Activated CD4-positive, alpha-beta memory T cell treated with anti-CD3 and anti-CD28 coated beads for 36 hours (primary cell): Measurements from ENCODE around the gene C5AR2. TPM values are rescaled to one million over a fixed set of nuclear protein-coding genes. Genes with fewer than 3 reads are reported as not detected.

Experiments used
- CTCF ChIA-PET: fragments of 350-600 bp; sonication (Branson Sonifier 250); formaldehyde crosslinking; loops from one replicate; lab custom pipeline; 2021; ENCODE audit warnings: antibody characterized with exemption, inconsistent platforms; lab: Charles Lee
- POLR2A ChIA-PET: fragments of 350-600 bp; sonication (Branson Sonifier 250); formaldehyde crosslinking; loops from one replicate; lab custom pipeline; 2021; ENCODE audit warnings: antibody characterized with exemption; lab: Charles Lee
- DNase-seq: peaks from one replicate; pipeline ENCODE4 v3.0.0-alpha.2; 2020
- H3K27ac Mint-ChIP-seq: one replicate; pipeline ENCODE4 v1.8.0; 2021; ENCODE audit warnings: mixed read lengths
- H3K27me3 Mint-ChIP-seq: one replicate; pipeline ENCODE4 v1.8.0; 2021; ENCODE audit warnings: mixed read lengths
- H3K36me3 Mint-ChIP-seq: one replicate; pipeline ENCODE4 v1.8.0; 2021; ENCODE audit warnings: mixed read lengths
- H3K4me1 Mint-ChIP-seq: one replicate; pipeline ENCODE4 v1.8.0; 2021; ENCODE audit warnings: low read depth, mixed read lengths
- H3K4me3 Mint-ChIP-seq: one replicate; pipeline ENCODE4 v1.8.0; 2021; ENCODE audit warnings: mild to moderate bottlenecking, mixed read lengths
- H3K9me3 Mint-ChIP-seq: one replicate; pipeline ENCODE4 v1.8.0; 2021; ENCODE audit warnings: mixed read lengths
- intact Hi-C: fragments of 100-400 bp; cut with micrococcal nuclease; formaldehyde crosslinking; loops from one replicate; pipeline ENCODE4 v1.15.1; 2023
- total RNA-seq, 2 experiments: library from RNA; stranded (reverse); gene quantifications; one replicate each; pipeline ENCODE4 v1.2.3, GENCODE V29; 2021

Gene C5AR2
- total RNA-seq, 2 experiments from 2014 or later, result 0.05 to 0.07 TPM

DNA sequence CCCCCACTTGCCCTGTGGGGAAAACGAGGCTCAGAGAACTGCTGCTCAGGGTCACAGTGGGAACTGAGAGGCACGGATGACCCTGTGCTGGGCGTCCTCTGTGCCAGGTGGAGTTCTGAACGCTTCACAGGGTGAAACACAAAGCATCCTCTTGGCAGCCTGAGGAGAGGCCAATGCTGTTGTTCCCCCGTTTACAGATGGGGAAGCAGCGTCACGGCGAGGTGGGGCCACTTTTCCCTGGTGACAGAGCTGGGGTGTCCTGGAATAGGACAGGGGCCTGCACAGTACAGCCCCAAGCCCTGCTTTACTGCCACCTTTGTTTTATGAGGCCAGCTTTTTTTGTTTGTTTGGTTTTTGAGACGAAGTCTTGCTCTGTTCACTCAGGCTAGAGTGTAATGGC, 39.3 kb downstream of the C5AR2 start:
- peaks cover 21% of the 10 kb centered on the region for H3K36me3 Mint-ChIP-seq
- H3K9me3 Mint-ChIP-seq, result no peaks in the 10 kb centered on the region
- no peak for DNase-seq
- H3K27ac Mint-ChIP-seq, result no peak overlapping the region
- CTCF ChIA-PET, result interaction anchor here (0.6 to 1.7 kb wide), 2 partner anchors 12 to 20 kb away, joined by 3 to 6 read pairs; no protein-coding TSS in a partner anchor
- intact Hi-C loops, result no loop called here
- no peaks in the 10 kb centered on the region for H3K27me3 Mint-ChIP-seq
- no peaks in the 10 kb centered on the region for H3K4me1 Mint-ChIP-seq
- no peak overlapping the region for H3K4me3 Mint-ChIP-seq
- POLR2A ChIA-PET, result no interaction called here

- no peak for DNase-seq
- no peak overlapping the region for H3K27ac Mint-ChIP-seq
- no peaks in the 10 kb centered on the region for H3K27me3 Mint-ChIP-seq
- peaks cover 23% of the 10 kb centered on the region for H3K36me3 Mint-ChIP-seq
- no peaks in the 10 kb centered on the region for H3K4me1 Mint-ChIP-seq
- POLR2A ChIA-PET, result no interaction called here
- H3K4me3 Mint-ChIP-seq, result no peak overlapping the region
- intact Hi-C loops, result no loop called here
- CTCF ChIA-PET, result no interaction called here
- H3K9me3 Mint-ChIP-seq, result no peaks in the 10 kb centered on the region
Observed at GRCh38 chr19:47372603-47373002, 40.6 kb downstream of the C5AR2 start.

- Mint-ChIP-seq H3K9me3 (no peaks in the 10 kb centered on the region), H3K4me3 (no peak overlapping the region), H3K27me3 (no peaks in the 10 kb centered on the region), H3K27ac (no peak overlapping the region), H3K36me3 (peaks cover 23% of the 10 kb centered on the region), H3K4me1 (no peaks in the 10 kb centered on the region)
- ChIA-PET CTCF (interaction anchor here (0.7 to 1.0 kb wide), 3 partner anchors 25 to 77 kb away, joined by 3 to 5 read pairs (median 3); partner anchors contain the start of gene DHX34), POLR2A (no interaction called here)
- DNase-seq, result no peak
- intact Hi-C loops, result no loop called here
Observed at GRCh38 chr19:47373246-47374240, 41.6 kb downstream of the C5AR2 start.

DNA sequence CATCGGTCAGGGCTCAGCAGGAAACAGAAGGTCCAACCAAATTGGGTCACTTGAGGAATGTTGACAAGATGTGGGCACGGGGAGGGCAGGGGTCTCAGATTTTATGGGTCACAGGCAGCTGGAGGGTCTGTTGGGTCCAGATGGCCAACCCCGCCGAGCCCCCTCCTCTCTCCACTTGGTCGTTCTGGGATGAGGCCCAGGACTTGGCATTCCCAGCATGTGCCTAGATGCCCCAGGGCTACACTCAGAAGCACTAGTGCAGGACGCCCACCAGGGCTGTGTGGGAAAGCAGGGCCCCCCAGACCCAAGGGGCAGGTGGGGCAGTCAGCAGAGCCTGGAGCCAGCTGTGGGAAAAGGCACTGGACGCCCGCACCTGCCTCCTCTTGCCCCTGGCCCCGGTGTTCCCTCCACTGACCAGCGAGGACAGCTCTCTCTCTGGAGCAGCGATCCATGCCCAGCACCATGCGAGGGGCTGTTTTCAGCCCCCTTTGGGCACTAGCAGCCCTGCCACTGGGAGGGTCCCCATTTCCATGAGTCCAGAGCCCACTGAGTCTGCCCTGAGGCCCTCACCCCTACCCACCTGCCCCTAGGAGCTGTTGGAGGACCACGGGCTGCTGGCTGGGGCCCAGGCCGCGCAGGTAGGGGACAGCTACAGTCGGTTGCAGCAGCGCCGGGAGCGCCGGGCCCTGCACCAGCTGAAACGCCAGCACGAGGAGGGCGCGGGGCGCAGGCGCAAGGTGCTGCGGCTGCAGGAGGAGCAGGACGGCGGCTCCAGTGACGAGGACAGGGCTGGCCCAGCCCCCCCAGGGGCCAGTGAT, 43.1 kb downstream of the C5AR2 start:
- Mint-ChIP-seq H3K9me3 (no peaks in the 10 kb centered on the region), H3K27ac (no peak overlapping the region), H3K4me3 (no peak overlapping the region), H3K4me1 (no peaks in the 10 kb centered on the region), H3K36me3 (peaks cover 25% of the 10 kb centered on the region), H3K27me3 (no peaks in the 10 kb centered on the region)
- ChIA-PET CTCF (interaction anchor here (0.6 kb wide), 1 partner anchor 261 kb away, joined by 3 read pairs; the partner anchor contains the start of gene ZC3H4), POLR2A (interaction anchor here (0.7 kb wide), 1 partner anchor 38 kb away, joined by 4 read pairs; no protein-coding TSS in a partner anchor)
- intact Hi-C loops, result no loop called here
- DNase-seq, result no peak

DNA sequence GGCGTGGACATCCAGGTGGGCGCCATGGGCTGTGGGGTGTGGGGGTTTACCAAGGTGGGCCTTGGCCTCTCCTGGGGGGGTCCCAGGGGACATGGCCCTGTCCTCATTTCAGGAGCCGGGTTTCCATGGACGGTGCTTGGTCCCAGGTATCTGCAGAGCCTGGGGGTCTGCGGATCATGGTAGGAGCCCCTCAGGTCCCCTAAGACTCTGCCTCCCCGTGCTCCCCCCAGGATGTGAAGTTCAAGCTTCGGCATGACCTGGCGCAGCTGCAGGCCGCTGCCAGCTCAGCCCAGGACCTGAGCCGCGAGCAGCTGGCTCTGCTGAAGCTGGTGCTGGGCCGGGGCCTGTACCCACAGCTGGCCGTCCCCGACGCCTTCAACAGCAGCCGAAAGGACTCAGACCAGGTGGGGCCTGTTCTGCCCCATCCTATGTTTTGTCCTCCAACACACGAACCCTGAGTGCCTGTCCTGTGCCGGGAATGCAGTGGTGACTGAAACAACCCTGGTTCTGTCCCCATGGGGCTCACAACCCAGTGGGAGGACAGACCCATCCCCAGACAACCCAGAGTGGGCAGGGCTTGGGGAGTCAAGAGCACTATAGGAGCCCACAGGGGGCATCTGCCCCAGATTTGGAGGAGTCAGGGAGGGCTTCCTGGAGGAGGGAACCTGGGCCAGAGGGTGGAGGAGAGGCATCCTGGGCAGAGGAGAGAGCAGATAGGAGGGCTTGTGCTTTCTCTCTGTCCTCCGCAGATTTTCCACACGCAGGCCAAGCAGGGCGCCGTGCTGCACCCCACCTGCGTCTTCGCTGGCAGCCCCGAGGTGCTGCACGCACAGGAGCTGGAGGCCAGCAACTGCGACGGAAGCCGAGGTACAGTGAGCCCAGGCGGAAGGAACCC, 44.0 kb downstream of the C5AR2 start:
- H3K27me3 Mint-ChIP-seq, result no peaks in the 10 kb centered on the region
- POLR2A ChIA-PET, result no interaction called here
- H3K36me3 Mint-ChIP-seq, result peaks cover 25% of the 10 kb centered on the region
- CTCF ChIA-PET, result interaction anchor here (0.6 kb wide), 1 partner anchor 262 kb away, joined by 3 read pairs; the partner anchor contains the start of gene ZC3H4
- no peak overlapping the region for H3K4me3 Mint-ChIP-seq
- no peak for DNase-seq
- intact Hi-C loops, result no loop called here
- no peak overlapping the region for H3K27ac Mint-ChIP-seq
- no peaks in the 10 kb centered on the region for H3K4me1 Mint-ChIP-seq
- no peaks in the 10 kb centered on the region for H3K9me3 Mint-ChIP-seq

- DNase-seq, result no peak
- H3K27me3 Mint-ChIP-seq, result no peaks in the 10 kb centered on the region
- intact Hi-C loops, result no loop called here
- H3K9me3 Mint-ChIP-seq, result no peaks in the 10 kb centered on the region
- ChIA-PET CTCF (no interaction called here), POLR2A (no interaction called here)
- H3K4me1 Mint-ChIP-seq, result peaks cover 7% of the 10 kb centered on the region
- no peak overlapping the region for H3K27ac Mint-ChIP-seq
- H3K4me3 Mint-ChIP-seq, result no peak overlapping the region
- H3K36me3 Mint-ChIP-seq, result peaks cover 29% of the 10 kb centered on the region
Observed at GRCh38 chr19:47376589-47377144, 44.7 kb downstream of the C5AR2 start.

DNA sequence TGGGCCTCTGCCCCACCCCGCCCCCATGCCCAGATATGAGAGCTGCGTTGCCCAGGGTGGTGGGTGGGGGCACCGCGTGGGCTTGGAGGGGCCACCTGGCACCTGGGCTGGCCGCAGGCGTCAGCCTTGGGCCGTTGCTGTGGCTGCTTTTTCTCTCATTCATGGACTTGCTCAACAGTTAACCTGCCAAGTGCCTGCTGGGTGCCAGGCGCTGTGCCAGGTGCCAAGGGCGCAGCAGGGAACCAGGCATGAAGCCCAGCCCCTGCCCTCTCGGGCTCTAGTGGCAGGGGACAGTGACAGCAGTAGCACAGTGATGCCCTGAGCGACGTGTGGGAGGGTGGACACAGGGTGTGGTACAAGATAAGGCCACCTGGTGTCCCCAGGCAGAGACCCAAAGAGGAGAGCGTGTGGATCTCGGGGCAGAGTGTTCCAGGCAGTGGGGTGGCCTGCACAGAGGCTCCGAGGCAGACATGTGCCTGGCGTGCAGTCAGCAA, 45.3 kb downstream of the C5AR2 start:
- ChIA-PET POLR2A (no interaction called here), CTCF (interaction anchor here (1.6 kb wide), 1 partner anchor 14 kb away, joined by 9 read pairs; no protein-coding TSS in a partner anchor)
- H3K4me1 Mint-ChIP-seq, result peaks cover 8% of the 10 kb centered on the region
- H3K27ac Mint-ChIP-seq, result no peak overlapping the region
- H3K27me3 Mint-ChIP-seq, result no peaks in the 10 kb centered on the region
- DNase-seq, result no peak
- H3K36me3 Mint-ChIP-seq, result peaks cover 29% of the 10 kb centered on the region
- intact Hi-C loops, result no loop called here
- no peak overlapping the region for H3K4me3 Mint-ChIP-seq
- H3K9me3 Mint-ChIP-seq, result no peaks in the 10 kb centered on the region

DNA sequence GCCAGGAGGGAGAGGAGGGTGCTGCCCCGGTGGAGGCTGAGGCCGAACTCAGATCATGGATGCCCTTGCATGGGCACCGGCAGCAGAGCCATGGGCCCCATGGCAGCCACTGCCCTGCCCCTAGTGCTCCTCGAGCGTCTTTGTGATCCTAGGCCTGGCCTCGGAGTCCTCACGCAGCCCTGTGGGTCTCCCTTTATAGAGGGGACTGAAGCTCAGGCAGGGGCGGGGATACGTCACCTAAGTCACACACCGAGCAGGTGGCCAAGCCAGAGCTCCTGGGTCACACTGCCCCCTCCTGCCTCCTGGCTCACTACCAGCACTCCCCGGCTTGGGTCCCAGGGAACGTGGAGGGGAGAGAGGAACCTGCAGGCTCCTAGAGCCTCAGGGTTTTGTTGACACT, 45.8 kb downstream of the C5AR2 start:
- Mint-ChIP-seq H3K27ac (no peak overlapping the region), H3K27me3 (no peaks in the 10 kb centered on the region), H3K9me3 (no peaks in the 10 kb centered on the region), H3K4me1 (peaks cover 8% of the 10 kb centered on the region), H3K36me3 (peaks cover 29% of the 10 kb centered on the region), H3K4me3 (no peak overlapping the region)
- ChIA-PET CTCF (interaction anchor here (0.7 to 1.6 kb wide), 3 partner anchors 14 to 93 kb away, joined by 3 to 9 read pairs (median 3); partner anchors contain the start of gene DHX34), POLR2A (no interaction called here)
- intact Hi-C loops, result no loop called here
- no peak for DNase-seq

DNA sequence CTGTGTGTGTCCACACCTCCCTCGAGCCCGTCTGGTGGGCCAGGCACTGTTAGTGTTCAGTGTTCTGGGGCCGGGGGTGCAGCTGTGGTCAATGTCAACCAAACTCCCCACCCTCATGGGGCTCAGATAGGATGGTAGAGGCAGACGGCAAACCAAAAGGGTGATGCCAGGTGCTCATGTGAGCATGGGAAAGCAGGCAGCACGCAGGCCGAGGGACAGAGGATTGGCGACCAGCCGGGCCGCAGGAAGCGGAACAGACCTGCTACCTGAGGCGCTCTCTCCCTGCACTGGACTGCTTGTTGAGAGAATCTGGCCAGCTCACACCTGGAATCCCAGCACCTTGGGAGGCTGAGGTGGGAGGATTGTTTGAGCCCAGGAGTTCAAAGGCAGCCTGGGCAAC, 46.3 kb downstream of the C5AR2 start:
- CTCF ChIA-PET, result interaction anchor here (0.7 to 1.6 kb wide), 3 partner anchors 13 to 93 kb away, joined by 3 to 9 read pairs (median 3); partner anchors contain the start of gene DHX34
- H3K4me3 Mint-ChIP-seq, result no peak overlapping the region
- H3K36me3 Mint-ChIP-seq, result peaks cover 26% of the 10 kb centered on the region
- peaks cover 11% of the 10 kb centered on the region for H3K4me1 Mint-ChIP-seq
- H3K27me3 Mint-ChIP-seq, result no peaks in the 10 kb centered on the region
- no peak overlapping the region for H3K27ac Mint-ChIP-seq
- POLR2A ChIA-PET, result no interaction called here
- DNase-seq, result no peak
- no peaks in the 10 kb centered on the region for H3K9me3 Mint-ChIP-seq
- intact Hi-C loops, result no loop called here

DNA sequence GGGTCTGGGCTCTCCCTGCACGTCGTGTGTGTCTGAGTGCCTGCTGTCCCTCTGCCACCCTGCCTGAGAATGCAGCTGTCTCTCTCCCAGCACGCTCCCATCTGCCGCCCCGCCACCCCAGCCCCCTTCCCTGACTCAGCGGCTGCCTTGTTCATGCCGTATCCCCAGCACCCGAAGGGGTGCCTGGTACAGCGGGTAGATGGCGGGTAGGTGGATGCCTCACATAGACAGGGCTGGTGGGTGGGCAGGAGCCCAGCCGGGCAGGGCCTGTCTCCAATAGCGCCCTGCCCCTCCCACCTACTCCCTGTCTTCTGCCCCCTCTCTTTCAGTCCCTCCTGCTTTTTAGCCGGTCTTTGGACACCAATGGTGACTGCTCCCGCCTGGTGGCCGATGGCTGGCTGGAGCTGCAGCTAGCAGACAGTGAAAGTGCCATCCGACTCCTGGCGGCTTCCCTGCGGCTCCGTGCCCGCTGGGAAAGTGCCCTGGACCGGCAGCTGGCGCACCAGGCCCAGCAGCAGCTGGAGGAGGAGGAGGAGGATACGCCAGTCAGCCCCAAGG, 47.5 kb downstream of the C5AR2 start:
- intact Hi-C loops, result no loop called here
- no peak for DNase-seq
- H3K4me1 Mint-ChIP-seq, result peaks cover 16% of the 10 kb centered on the region
- ChIA-PET POLR2A (no interaction called here), CTCF (no interaction called here)
- no peaks in the 10 kb centered on the region for H3K27me3 Mint-ChIP-seq
- no peaks in the 10 kb centered on the region for H3K9me3 Mint-ChIP-seq
- H3K4me3 Mint-ChIP-seq, result no peak overlapping the region
- H3K36me3 Mint-ChIP-seq, result peaks cover 26% of the 10 kb centered on the region
- no peak overlapping the region for H3K27ac Mint-ChIP-seq
